Left lung (tissue), 8 donors: Measurements from ENCODE around the gene PRSS21. TPM values are rescaled to one million over a fixed set of nuclear protein-coding genes. Genes with fewer than 3 reads are reported as not detected.

ENCODE experiments used
- polyA plus RNA-seq, 6 donors: library from polyadenylated mRNA; unstranded; fragments of 120-200 nt; gene quantifications; one replicate each; pipeline ENCODE4 v1.2.1, GENCODE V29; 2013; ENCODE audit not compliant: insufficient read length in 6 of 6
- total RNA-seq, 2 donors: library from RNA; stranded (reverse); fragmentation: NEBNext Ultra II Directional; extraction: Animal tissue kit (Norgen Biotek cat#: 25700); gene quantifications; one replicate each; pipeline ENCODE4 v1.2.1, GENCODE V29; 2021
- donor health status: DM: no; HTN: yes; CAD: no.
- donor health status: DM: no; HTN: no; CAD: no.

PRSS21 gene
- total and polyA plus RNA-seq, 8 donors: 0.25 to 2.5 (median 0.33) TPM; not detected in 2

Other genes starting within 250 kb of the PRSS21 start
- 10 to 100 TPM; 21.3 to 28.3 TPM for gene KCTD5, start 134.7 kb upstream of the PRSS21 start, total RNA-seq
- gene KCTD5, start 134.7 kb upstream of the PRSS21 start, polyA plus RNA-seq: 10 to 100 TPM; 18.4 to 24.0 (median 21.0) TPM
- under 1 TPM; 0.45 to 0.70 TPM for gene PRSS27, start 97.0 kb upstream of the PRSS21 start, total RNA-seq
- 1 to 10 TPM; 1.9 to 3.3 (median 2.5) TPM for gene PRSS27, start 97.0 kb upstream of the PRSS21 start, polyA plus RNA-seq
- 100 to 1,000 TPM; 536 to 562 TPM for gene SRRM2, start 64.6 kb upstream of the PRSS21 start, total RNA-seq
- gene SRRM2, start 64.6 kb upstream of the PRSS21 start, polyA plus RNA-seq: 100 to 1,000 TPM; 574 to 710 (median 657) TPM
- gene ELOB, start 40.0 kb upstream of the PRSS21 start, total RNA-seq: 100 to 1,000 TPM; 200 to 205 TPM
- gene ELOB, start 40.0 kb upstream of the PRSS21 start, polyA plus RNA-seq: 100 to 1,000 TPM; 133 to 224 (median 180) TPM
- gene PRSS33, start 29.7 kb upstream of the PRSS21 start, total RNA-seq: not detected
- under 1 TPM; 0.13 to 0.75 (median 0.25) TPM for gene PRSS33, start 29.7 kb upstream of the PRSS21 start, polyA plus RNA-seq
- not detected for gene PRSS41, start 18.8 kb upstream of the PRSS21 start, total RNA-seq
- gene PRSS41, start 18.8 kb upstream of the PRSS21 start, polyA plus RNA-seq: not detected
- 1 to 10 TPM in 1 of 2 donors, under 1 TPM in 1; 0.61 to 1.4 TPM for gene ZG16B, start 13.1 kb downstream of the PRSS21 start, total RNA-seq
- gene ZG16B, start 13.1 kb downstream of the PRSS21 start, polyA plus RNA-seq: 1 to 10 TPM in 1 of 6 donors, under 1 TPM in 5; 0.27 to 1.2 (median 0.55) TPM
- gene PRSS22, start 40.9 kb downstream of the PRSS21 start, total RNA-seq: 10 to 100 TPM; 15.7 to 16.7 TPM
- gene PRSS22, start 40.9 kb downstream of the PRSS21 start, polyA plus RNA-seq: 10 to 100 TPM; 11.9 to 17.3 (median 14.8) TPM
- gene FLYWCH2, start 66.0 kb downstream of the PRSS21 start, total RNA-seq: 10 to 100 TPM; 22.1 to 22.4 TPM
- gene FLYWCH2, start 66.0 kb downstream of the PRSS21 start, polyA plus RNA-seq: 10 to 100 TPM; 15.6 to 24.5 (median 19.2) TPM
- 10 to 100 TPM; 29.3 to 29.4 TPM for gene FLYWCH1, start 94.7 kb downstream of the PRSS21 start, total RNA-seq
- gene FLYWCH1, start 94.7 kb downstream of the PRSS21 start, polyA plus RNA-seq: 10 to 100 TPM; 17.2 to 42.9 (median 23.0) TPM
- gene KREMEN2, start 147.0 kb downstream of the PRSS21 start, total RNA-seq: not detected
- under 1 TPM in 5 of 6 donors, not detected in 1; 0.17 to 0.36 (median 0.20) TPM for gene KREMEN2, start 147.0 kb downstream of the PRSS21 start, polyA plus RNA-seq
- 10 to 100 TPM; 17.2 to 20.1 TPM for gene PAQR4, start 152.1 kb downstream of the PRSS21 start, total RNA-seq
- gene PAQR4, start 152.1 kb downstream of the PRSS21 start, polyA plus RNA-seq: 10 to 100 TPM in 5 of 6 donors, 1 to 10 TPM in 1; 9.5 to 16.1 (median 13.8) TPM
- gene PKMYT1, start 163.2 kb downstream of the PRSS21 start, total RNA-seq: 10 to 100 TPM; 13.9 to 14.3 TPM
- 10 to 100 TPM; 15.9 to 21.8 (median 18.6) TPM for gene PKMYT1, start 163.2 kb downstream of the PRSS21 start, polyA plus RNA-seq
- gene CLDN9, start 195.7 kb downstream of the PRSS21 start, total RNA-seq: 1 to 10 TPM in 1 of 2 donors, under 1 TPM in 1; 0.85 to 2.2 TPM
- gene CLDN9, start 195.7 kb downstream of the PRSS21 start, polyA plus RNA-seq: 1 to 10 TPM; 5.0 to 6.5 (median 6.0) TPM
- gene CLDN6, start 200.9 kb downstream of the PRSS21 start, total RNA-seq: 1 to 10 TPM in 1 of 2 donors, not detected in 1; 2.3 TPM
- gene CLDN6, start 200.9 kb downstream of the PRSS21 start, polyA plus RNA-seq: 100 to 1,000 TPM in 5 of 6 donors, 10 to 100 TPM in 1; 95.0 to 140 (median 116) TPM
- gene TNFRSF12A, start 203.1 kb downstream of the PRSS21 start, total RNA-seq: 100 to 1,000 TPM; 118 to 126 TPM
- gene TNFRSF12A, start 203.1 kb downstream of the PRSS21 start, polyA plus RNA-seq: 1 to 10 TPM; 2.6 to 5.4 (median 4.2) TPM
- gene HCFC1R1, start 206.7 kb downstream of the PRSS21 start, total RNA-seq: 10 to 100 TPM; 45.4 to 66.6 TPM
- 10 to 100 TPM; 25.1 to 37.6 (median 31.9) TPM for gene HCFC1R1, start 206.7 kb downstream of the PRSS21 start, polyA plus RNA-seq
- 10 to 100 TPM; 24.0 to 38.7 TPM for gene THOC6, start 206.8 kb downstream of the PRSS21 start, total RNA-seq
- 10 to 100 TPM; 23.9 to 34.8 (median 26.9) TPM for gene THOC6, start 206.8 kb downstream of the PRSS21 start, polyA plus RNA-seq
- gene BICDL2, start 219.7 kb downstream of the PRSS21 start, total RNA-seq: 10 to 100 TPM; 10.8 to 18.1 TPM
- gene BICDL2, start 219.7 kb downstream of the PRSS21 start, polyA plus RNA-seq: 1 to 10 TPM; 2.5 to 5.5 (median 3.2) TPM
- gene MMP25, start 229.3 kb downstream of the PRSS21 start, total RNA-seq: 10 to 100 TPM in 1 of 2 donors, 1 to 10 TPM in 1; 2.4 to 91.9 TPM
- 1 to 10 TPM; 1.8 to 3.5 (median 2.2) TPM for gene MMP25, start 229.3 kb downstream of the PRSS21 start, polyA plus RNA-seq
- 100 to 1,000 TPM; 132 to 310 TPM for gene IL32, start 248.4 kb downstream of the PRSS21 start, total RNA-seq
- gene IL32, start 248.4 kb downstream of the PRSS21 start, polyA plus RNA-seq: 10 to 100 TPM; 59.4 to 86.9 (median 64.9) TPM